Tibial nerve (tissue), 4 donors: ENCODE measurements around the gene DKC1. TPM values are rescaled to one million over a fixed set of nuclear protein-coding genes. Genes with fewer than 3 reads are reported as not detected.

Experiments used
- DNase-seq, 2 donors: peaks; one replicate each; pipeline ENCODE4 v3.0.0-alpha.2; 2019; ENCODE audit warnings: low spot score in 2 of 2
- H3K27ac ChIP-seq, 4 donors: fragments of 200-600 bp; sonication (generic) in 3 of 4; one replicate each; pipeline ENCODE4 v1.5.1; 2017 to 2019; ENCODE audit warnings: mild to moderate bottlenecking in 1 of 4
- H3K27me3 ChIP-seq, 2 donors: fragments of 200-600 bp; sonication (generic) in 1 of 2; one replicate each; pipeline versions ENCODE4 v1.5.1 to v1.6.0; 2017 to 2019
- H3K36me3 ChIP-seq, 3 donors: fragments of 200-600 bp; sonication (generic); one replicate each; pipeline ENCODE4 v1.5.1; 2018 to 2019
- H3K4me1 ChIP-seq, 4 donors: fragments of 200-600 bp; sonication (generic) in 3 of 4; one replicate each; pipeline ENCODE4 v1.5.1; 2017 to 2019
- H3K4me3 ChIP-seq, 4 donors: fragments of 200-600 bp; sonication (generic) in 3 of 4; one replicate each; pipeline ENCODE4 v1.5.1; 2017 to 2019; ENCODE audit warnings: mild to moderate bottlenecking in 1 of 4, moderate library complexity in 1 of 4
- H3K9me3 ChIP-seq, 4 donors: fragments of 200-600 bp; sonication (generic) in 3 of 4; one replicate each; pipeline ENCODE4 v1.5.1; 2017 to 2019
- EP300 ChIP-seq, 2 donors: sonication (generic); formaldehyde crosslinking; IDR thresholded peaks; one replicate each; pipeline ENCODE4 v1.6.1; 2017; ENCODE audit warnings: antibody characterized with exemption in 2 of 2, mild to moderate bottlenecking in 1 of 2
- POLR2A ChIP-seq, 2 donors: fragments of 450-650 bp; IDR thresholded peaks; one replicate each; pipeline ENCODE4 v1.6.1; 2017; ENCODE audit warnings: antibody characterized with exemption in 2 of 2, mild to moderate bottlenecking in 2 of 2, moderate library complexity in 2 of 2
- WGBS, 2 donors: methylation state at CpG; one replicate each; pipeline ENCODE4 v1.1.5; 2018; 5-methylcytosine and 5-hydroxymethylcytosine counted together
- total RNA-seq, 4 donors: library from RNA; depleted of rRNA; stranded (reverse); fragments of >200 nt; gene quantifications; one replicate each; pipeline ENCODE4 v1.1.0, GENCODE V29; 2016
- TF ChIP-seq, protein P1 (sequence below), 5 experiments: fragments of 200-600 bp in 3 of 5; fragments of 450-650 bp in 2 of 5; sonication (generic) in 3 of 5; IDR thresholded peaks; one replicate each; pipeline ENCODE4 v1.5.1; 2016 to 2019; ENCODE audit warnings: antibody characterized with exemption in 5 of 5, mild to moderate bottlenecking in 3 of 5, moderate library complexity in 2 of 5

DKC1 gene
- 10 to 100 TPM; 24.1 to 37.8 (median 29.4) TPM for total RNA-seq

DNA sequence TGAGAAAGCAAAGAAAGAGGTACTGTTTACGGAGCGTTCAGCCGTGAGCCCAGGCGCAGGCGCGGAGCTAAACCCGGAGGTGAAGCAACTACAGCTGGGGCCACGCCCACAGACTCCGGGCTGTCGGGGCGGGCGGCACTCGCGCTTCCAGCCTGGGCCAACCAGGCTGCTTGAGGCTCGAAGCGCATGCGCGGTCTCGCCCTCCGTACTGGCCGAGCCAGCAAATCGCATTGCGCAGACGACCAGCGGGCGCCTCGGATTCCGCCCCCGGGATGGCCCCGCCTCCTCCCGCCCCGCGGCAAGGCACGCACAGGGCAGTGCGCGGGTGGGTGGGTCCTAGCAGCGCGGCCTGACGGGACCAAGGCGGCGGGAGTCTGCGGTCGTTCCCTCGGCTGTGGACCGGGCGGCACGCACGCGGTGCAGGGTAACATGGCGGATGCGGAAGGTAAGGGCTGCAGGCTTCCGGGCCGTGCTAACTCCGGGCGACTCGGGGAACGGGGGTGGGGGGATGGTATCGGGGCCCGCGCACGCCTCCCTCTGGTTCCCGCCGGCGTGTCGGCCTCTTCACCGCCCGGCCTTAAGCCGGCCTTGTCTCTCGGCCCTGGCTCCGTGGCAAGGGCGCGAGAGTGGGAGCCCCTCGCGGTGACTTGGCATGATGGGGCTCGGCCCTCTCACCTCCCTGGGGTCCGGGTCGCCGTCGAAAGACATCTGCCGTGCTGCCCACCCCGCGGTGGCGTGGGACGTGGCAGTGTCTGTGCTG, at the start of gene DKC1:
DKC1 (plus strand) TSS at position 328 of the 760 bp plus-strand sequence; CDS start at position 430, 102 bp downstream.
- Histone ChIP-seq H3K27me3 (no peaks in the 10 kb centered on the region), H3K9me3 (no peaks in the 10 kb centered on the region), H3K36me3 (peaks cover 0 to 18% (median 0%) of the 10 kb centered on the region in 3 donors), H3K4me3 (peak within 1 kb of the TSS; percentile 50 to 79 (median 60)), H3K27ac (peak within 1 kb of the TSS; percentile 41 to 81 (median 70)), H3K4me1 (peaks cover 0 to 16% (median 0%) of the 10 kb centered on the region in 4 donors)
- TF ChIP-seq, protein P1, sequence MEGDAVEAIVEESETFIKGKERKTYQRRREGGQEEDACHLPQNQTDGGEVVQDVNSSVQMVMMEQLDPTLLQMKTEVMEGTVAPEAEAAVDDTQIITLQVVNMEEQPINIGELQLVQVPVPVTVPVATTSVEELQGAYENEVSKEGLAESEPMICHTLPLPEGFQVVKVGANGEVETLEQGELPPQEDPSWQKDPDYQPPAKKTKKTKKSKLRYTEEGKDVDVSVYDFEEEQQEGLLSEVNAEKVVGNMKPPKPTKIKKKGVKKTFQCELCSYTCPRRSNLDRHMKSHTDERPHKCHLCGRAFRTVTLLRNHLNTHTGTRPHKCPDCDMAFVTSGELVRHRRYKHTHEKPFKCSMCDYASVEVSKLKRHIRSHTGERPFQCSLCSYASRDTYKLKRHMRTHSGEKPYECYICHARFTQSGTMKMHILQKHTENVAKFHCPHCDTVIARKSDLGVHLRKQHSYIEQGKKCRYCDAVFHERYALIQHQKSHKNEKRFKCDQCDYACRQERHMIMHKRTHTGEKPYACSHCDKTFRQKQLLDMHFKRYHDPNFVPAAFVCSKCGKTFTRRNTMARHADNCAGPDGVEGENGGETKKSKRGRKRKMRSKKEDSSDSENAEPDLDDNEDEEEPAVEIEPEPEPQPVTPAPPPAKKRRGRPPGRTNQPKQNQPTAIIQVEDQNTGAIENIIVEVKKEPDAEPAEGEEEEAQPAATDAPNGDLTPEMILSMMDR (IDR thresholded peaks at IDR 0.05), result peak in 2 of 5 experiments; percentile 11 to 16
- peak in 1 of 2 donors; percentile 35 for TF ChIP-seq POLR2A (IDR thresholded peaks at IDR 0.05)
- peak; percentile 51 to 66 for TF ChIP-seq EP300 (IDR thresholded peaks at IDR 0.05)
- DNase-seq, result peak; percentile 84 to 85
- WGBS, 2 donors, result 3 to 45% methylated on average over 9 to 61 of the region's 84 CpGs

DNA sequence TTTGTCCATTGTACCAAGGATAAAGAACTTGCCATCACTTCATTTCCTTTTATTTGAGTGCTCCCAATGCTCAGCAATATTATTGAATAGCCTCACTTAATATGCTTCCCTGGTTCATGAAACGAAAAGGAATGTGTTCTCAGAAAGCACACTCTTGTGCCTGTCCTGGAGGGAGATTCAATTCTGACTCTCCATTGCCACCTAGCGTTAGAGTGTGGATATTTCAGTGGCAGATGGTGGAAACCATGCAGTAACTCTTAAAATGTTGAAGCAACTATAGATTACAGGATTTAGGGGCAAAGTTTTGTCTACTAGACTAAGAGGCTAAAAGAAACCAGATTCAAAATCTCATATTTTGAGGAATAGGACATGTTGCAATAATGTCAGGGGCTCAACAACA, 47.7 kb upstream of the DKC1 start:
- H3K4me3 ChIP-seq, result no peak overlapping the region
- DNase-seq, result peak in 1 of 2 donors; percentile 51
- H3K36me3 ChIP-seq, result no peaks in the 10 kb centered on the region
- TF ChIP-seq EP300 (IDR thresholded peaks at IDR 0.05), result no peak
- TF ChIP-seq, protein P1 (IDR thresholded peaks at IDR 0.05), result peak; percentile 61 to 77 (median 74)
- H3K27me3 ChIP-seq, result no peaks in the 10 kb centered on the region
- no peaks in the 10 kb centered on the region for H3K4me1 ChIP-seq
- H3K9me3 ChIP-seq, result no peaks in the 10 kb centered on the region
- H3K27ac ChIP-seq, result no peak overlapping the region
- WGBS, 2 donors, result 0 to 12% methylated on average over 2 of the region's 2 CpGs

DNA sequence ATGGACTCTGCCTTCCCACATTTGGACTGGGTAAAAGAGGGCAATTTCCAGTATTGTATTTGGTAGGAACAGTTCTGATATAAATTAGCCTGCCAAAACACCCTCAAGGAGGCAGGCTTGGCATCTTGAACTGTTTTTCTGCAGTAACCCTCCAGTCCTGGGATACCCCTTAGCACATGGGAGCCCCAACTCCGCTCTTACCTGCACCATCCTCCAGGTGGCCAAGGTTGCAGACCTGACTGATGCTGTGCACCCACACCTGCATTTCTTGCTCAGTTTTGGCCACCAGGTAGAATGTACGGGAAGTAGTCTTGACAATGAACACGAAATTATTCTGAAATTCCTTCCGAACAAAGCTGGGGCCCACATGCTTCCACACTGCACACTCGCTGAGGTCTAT, 46.8 kb upstream of the DKC1 start:
- TF ChIP-seq, protein P1 (IDR thresholded peaks at IDR 0.05), result no peak
- TF ChIP-seq EP300 (IDR thresholded peaks at IDR 0.05), result no peak
- TF ChIP-seq POLR2A (IDR thresholded peaks at IDR 0.05), result no peak
- no peaks in the 10 kb centered on the region for H3K4me1 ChIP-seq
- WGBS, 2 donors, result 63 to 96% methylated on average over 4 to 5 of the region's 5 CpGs
- H3K36me3 ChIP-seq, result no peaks in the 10 kb centered on the region
- H3K27ac ChIP-seq, result no peak overlapping the region
- H3K27me3 ChIP-seq, result no peaks in the 10 kb centered on the region
- no peak overlapping the region for H3K4me3 ChIP-seq
- DNase-seq, result no peak
- no peaks in the 10 kb centered on the region for H3K9me3 ChIP-seq

DNA sequence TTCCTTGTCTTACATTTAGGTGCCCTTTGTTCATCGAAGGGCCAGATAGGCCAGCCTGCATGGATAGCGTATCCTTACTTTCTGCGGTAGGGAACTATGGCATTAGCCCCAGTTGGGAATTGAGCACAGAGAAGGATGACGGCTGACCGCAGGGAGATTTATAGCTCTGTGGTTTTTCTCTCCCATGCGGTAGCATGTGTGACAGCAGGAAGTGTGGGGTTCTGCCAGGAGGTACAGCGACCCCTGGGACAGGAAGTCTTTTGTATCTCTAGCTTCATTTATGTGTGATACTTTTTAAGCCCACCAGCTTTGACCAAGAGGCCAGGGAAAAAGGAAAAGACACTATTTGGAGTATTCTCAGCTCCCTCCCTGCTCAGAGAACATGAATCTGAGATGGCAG, 44.8 kb upstream of the DKC1 start:
- Histone ChIP-seq H3K36me3 (no peaks in the 10 kb centered on the region), H3K4me1 (no peaks in the 10 kb centered on the region), H3K27me3 (no peaks in the 10 kb centered on the region), H3K9me3 (no peaks in the 10 kb centered on the region), H3K4me3 (no peak overlapping the region), H3K27ac (no peak overlapping the region)
- TF ChIP-seq, protein P1 (IDR thresholded peaks at IDR 0.05), result no peak
- TF ChIP-seq POLR2A (IDR thresholded peaks at IDR 0.05) (no peak), EP300 (IDR thresholded peaks at IDR 0.05) (no peak)
- DNase-seq, result no peak
- 31 to 53% methylated on average over 7 of the region's 7 CpGs for WGBS, 2 donors

DNA sequence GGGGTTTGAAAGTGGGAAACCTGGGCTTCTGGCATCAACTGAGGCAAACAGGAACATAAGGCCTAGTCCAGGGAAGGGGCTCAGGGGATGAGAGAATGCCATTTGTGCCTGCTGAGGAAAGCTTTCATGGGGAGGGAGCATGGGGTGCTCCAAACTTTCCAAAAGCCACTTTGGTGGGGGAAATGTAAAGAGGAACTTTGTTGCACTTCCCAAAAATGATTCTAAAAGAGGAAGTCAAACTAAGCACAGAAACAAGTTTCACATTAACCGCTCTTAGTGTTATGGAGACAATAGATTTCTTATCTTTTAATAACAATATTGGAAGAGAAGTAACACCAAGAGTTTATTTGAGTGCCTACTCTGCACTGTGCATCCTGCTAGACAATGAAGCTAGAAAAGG, 44.0 kb upstream of the DKC1 start:
- DNase-seq, result no peak
- Histone ChIP-seq H3K27ac (no peak overlapping the region), H3K36me3 (no peaks in the 10 kb centered on the region), H3K27me3 (no peaks in the 10 kb centered on the region), H3K4me3 (no peak overlapping the region), H3K4me1 (no peaks in the 10 kb centered on the region), H3K9me3 (no peaks in the 10 kb centered on the region)
- 57 to 87% methylated on average over 1 of the region's 1 CpG for WGBS, 2 donors
- TF ChIP-seq, protein P1 (IDR thresholded peaks at IDR 0.05), result no peak
- TF ChIP-seq EP300 (IDR thresholded peaks at IDR 0.05) (no peak), POLR2A (IDR thresholded peaks at IDR 0.05) (no peak)
